GM21717 (cell line): Measurements from ENCODE around the gene PLA2G4F.

Experiments used
- ATAC-seq: cut with Tn5 transposase; IDR thresholded peaks from one replicate; pipeline ENCODE4 v1.9.1; 2021; ENCODE audit warnings: mild to moderate bottlenecking, moderate library complexity; ENCODE audit not compliant: unreplicated experiment

The PLA2G4F gene

GRCh38 chr15:42134617-42135245 lies 21.7 kb downstream of the PLA2G4F start:
- no peak for ATAC-seq

DNA sequence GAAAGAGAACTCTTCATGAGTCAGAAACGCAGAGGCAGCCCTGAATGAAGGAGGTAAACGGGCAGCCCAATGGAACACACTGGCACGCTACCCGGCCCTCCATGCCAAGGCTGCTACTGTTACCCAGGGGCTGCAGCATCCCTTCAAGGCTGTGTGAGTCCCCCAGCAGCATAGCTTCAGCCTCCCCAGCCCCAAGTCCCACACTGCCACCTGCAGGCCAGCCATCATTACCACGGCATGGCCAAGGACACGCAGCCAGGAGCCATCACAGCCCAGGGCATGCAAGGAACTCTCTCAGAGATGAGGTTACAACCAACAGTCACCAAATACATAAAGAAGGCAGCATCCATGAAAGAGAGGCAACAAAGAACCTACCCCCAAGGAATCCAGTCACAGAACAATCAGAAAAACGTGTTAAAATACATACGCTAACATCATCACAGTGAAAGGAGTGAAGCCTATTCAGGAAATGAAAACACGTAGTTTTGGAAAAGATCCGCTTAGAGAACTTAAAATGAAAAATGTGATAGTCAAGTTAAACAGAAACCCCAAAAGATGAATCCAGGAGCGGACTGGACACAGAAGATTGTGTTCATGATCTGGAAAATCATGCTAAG lies 22.4 kb downstream of the PLA2G4F start:
- ATAC-seq: no peak

DNA sequence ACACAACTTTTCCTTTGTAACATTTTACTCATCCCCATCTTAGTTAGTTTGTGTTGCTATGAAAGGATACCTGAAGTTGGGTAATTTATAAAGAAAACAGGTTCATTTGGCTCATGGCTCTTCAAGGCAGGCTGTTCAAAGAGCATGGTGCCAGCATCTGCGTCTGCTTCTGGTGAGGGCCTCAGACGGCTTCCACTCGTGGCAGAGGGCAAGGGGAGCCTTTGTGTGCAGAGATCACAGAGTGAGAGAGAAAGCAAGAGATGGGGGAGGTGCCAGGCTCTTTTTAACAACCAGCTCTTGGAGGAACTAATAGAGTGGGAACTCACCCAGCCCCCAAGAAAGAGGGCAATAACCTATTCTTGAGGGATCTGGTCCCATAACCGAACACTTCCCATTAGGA lies 23.1 kb downstream of the PLA2G4F start:
- no peak for ATAC-seq

- no peak for ATAC-seq
Measured at GRCh38 chr15:42131826-42132806, 24.3 kb downstream of the PLA2G4F start.

DNA sequence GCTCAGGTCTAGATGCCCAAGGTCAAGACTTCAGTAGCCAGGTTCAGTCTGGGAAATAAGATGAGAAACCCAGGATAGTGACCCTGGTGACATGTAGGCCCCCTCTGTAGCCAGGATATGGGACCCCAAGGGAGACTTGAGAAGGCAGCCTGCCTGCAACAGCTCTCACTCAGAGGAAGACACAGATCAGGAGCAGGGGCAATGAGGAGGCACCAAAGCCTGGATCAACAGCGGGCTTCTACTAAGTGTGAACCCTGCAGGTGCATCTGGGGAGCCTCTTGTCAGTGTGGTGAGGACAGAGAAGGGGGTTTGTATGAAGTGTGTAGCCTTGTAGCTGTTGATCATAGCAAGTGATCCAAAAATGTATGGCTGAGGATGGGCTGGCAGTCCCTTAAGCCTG lies 25.4 kb downstream of the PLA2G4F start:
- no peak for ATAC-seq

- no peak for ATAC-seq
Measured at GRCh38 chr15:42130246-42130986, 26.0 kb downstream of the PLA2G4F start.

DNA sequence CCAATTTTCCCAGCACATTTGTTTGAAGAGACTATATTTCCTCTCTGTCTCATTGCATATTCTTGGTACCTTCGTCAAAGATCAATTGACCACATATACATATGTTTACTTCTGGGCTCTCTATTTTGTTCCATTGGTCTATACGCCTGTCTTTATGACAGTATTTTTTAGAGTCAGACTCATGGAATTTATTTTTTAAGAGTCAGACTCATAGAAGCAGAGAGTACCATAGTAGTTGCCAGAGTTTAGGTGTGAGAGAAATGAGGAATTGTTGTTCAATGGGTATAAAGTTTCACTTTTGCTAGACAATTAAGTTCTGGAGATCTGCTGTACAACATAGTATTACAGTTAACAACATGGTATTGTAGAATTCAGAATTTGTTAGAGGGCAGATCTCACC lies 27.1 kb downstream of the PLA2G4F start:
- ATAC-seq: no peak

DNA sequence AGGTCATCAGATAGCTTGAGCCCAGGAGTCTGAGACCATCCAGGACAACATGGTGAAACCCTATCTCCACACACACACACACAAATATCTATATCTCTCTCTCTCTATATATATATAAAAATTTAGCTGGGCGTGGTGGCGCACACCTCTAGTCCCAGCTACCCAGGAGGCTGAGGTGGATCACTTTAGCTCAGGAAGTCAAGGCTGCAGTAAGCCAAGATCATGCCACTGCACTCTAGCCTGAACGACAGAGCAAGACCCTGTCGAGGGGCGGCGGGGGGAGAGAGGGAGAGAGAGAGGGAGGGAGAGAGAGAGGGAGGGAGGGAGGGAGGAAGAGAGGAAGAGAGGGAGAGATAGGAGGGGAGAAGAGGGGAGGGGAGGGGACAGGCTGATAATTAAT lies 28.0 kb downstream of the PLA2G4F start:
- ATAC-seq: no peak

GRCh38 chr15:42123546-42123945 lies 32.9 kb downstream of the PLA2G4F start:
- ATAC-seq: no peak

- ATAC-seq: no peak
Measured at GRCh38 chr15:42121682-42122081, 34.8 kb downstream of the PLA2G4F start.

GRCh38 chr15:42121021-42121420 lies 35.4 kb downstream of the PLA2G4F start:
- no peak for ATAC-seq

- ATAC-seq: no peak
Measured at GRCh38 chr15:42120285-42120684, 36.2 kb downstream of the PLA2G4F start.

- no peak for ATAC-seq
Measured at GRCh38 chr15:42119446-42119760, 37.0 kb downstream of the PLA2G4F start.

GRCh38 chr15:42118650-42119445 lies 37.6 kb downstream of the PLA2G4F start:
- no peak for ATAC-seq

DNA sequence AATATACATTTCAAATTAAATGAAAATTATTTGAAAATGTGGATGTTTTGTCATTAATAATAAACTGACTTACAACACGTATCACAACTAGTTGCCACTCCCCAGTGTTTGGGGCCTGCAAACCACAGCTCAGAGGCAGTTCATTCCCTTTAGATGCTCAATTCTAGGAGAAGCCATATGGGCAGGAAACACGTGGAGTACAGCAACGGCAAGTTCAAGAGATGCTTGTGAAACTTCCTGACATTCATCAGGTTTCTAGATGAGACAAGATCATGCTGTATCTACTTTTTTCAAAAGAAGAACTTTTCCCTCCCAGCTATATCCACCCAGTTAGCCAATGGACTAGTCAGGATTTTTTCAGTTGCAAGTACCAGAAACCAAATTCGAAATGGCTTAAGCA lies 44.5 kb downstream of the PLA2G4F start:
- ATAC-seq: no peak

DNA sequence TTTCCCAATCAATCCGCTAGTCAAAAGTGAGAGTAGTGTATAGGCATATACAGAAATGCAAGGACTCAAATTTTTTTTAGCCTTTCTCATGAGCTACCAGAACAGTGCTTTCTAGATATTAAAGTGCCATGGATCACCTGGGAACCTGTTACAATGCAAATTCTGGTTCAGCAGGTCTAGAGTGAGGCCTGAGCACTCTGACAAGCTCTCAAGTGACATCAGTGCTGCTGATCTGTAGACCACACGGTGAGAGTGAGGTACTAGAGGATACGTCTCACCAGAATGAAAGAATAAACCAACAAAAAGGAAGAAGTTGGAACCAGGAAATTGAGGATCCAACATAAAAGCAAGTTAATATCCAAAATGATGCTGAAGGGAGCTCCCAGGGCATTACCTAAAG lies 46.1 kb downstream of the PLA2G4F start:
- ATAC-seq: no peak

DNA sequence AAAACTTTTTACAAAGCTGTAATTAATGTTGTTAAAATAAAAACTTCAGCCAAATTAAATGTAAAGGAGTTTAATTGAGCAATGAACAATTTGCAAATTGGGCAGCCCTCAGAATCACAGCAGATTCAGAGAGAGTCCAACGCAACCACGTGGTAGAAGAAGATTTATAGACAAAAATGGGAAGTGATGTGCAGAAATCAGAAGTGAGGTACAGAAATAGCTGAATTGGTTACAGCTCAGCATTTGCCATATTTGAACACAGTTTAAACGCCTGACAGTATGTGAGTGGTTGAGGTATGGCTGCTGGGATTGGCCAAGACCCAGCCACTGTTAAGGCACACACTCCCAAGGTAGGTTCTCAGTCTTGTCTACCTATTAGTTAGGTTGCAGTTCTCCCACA lies 47.6 kb downstream of the PLA2G4F start:
- no peak for ATAC-seq

GRCh38 chr15:42108189-42108588 lies 48.2 kb downstream of the PLA2G4F start:
- ATAC-seq: no peak

GRCh38 chr15:42107473-42107872 lies 49.0 kb downstream of the PLA2G4F start:
- no peak for ATAC-seq

GRCh38 chr15:42106288-42106687 lies 50.1 kb downstream of the PLA2G4F start:
- ATAC-seq: no peak
